Hematopoietic multipotent progenitor cell (in vitro differentiated cells): ENCODE results near the gene SLC24A3. TPM values are rescaled to one million over a fixed set of nuclear protein-coding genes. Genes with fewer than 3 reads are reported as not detected.
A peak's percentile ranks its signal among the peaks of the same experiment; 100 is the strongest.

Experiments
- DNase-seq, 3 donors: peaks; one replicate each; pipeline ENCODE4 v3.0.0-alpha.2; 2011 to 2015; ENCODE audit warnings: low read depth in 2 of 3, low spot score in 2 of 3
- total RNA-seq: library from RNA; depleted of rRNA; stranded (reverse); fragments of >200 nt; gene quantifications from one replicate; pipeline ENCODE4 v1.2.3, GENCODE V29; 2012

The SLC24A3 gene
- total RNA-seq, 1 donor: 1.9 TPM

GRCh38 chr20:19723813-19724430 lies 511.5 kb downstream of the SLC24A3 start:
- no peak for DNase-seq

- no peak for DNase-seq
Measured at GRCh38 chr20:19725373-19725772, 512.9 kb downstream of the SLC24A3 start.

GRCh38 chr20:19725814-19726525 lies 513.5 kb downstream of the SLC24A3 start:
- no peak for DNase-seq

- DNase-seq: no peak
Measured at GRCh38 chr20:19727251-19727847, 514.9 kb downstream of the SLC24A3 start.

- DNase-seq: no peak
Measured at GRCh38 chr20:19729672-19730071, 517.2 kb downstream of the SLC24A3 start.

GRCh38 chr20:19730706-19731105 lies 518.3 kb downstream of the SLC24A3 start:
- no peak for DNase-seq

GRCh38 chr20:19734811-19735210 lies 522.4 kb downstream of the SLC24A3 start:
- no peak for DNase-seq

GRCh38 chr20:19735446-19735845 lies 523.0 kb downstream of the SLC24A3 start:
- peak in 2 of 3 donors; percentile 74 to 79 for DNase-seq

- DNase-seq: no peak
Measured at GRCh38 chr20:19737025-19737424, 524.6 kb downstream of the SLC24A3 start.

- DNase-seq: no peak
Measured at GRCh38 chr20:19738951-19739350, 526.5 kb downstream of the SLC24A3 start.

GRCh38 chr20:19739351-19739750 lies 526.9 kb downstream of the SLC24A3 start:
- DNase-seq: no peak

- DNase-seq: no peak
Measured at GRCh38 chr20:19740512-19740911, 528.1 kb downstream of the SLC24A3 start.

- DNase-seq: no peak
Measured at GRCh38 chr20:19741924-19742323, 529.5 kb downstream of the SLC24A3 start.

GRCh38 chr20:19742974-19743639 lies 530.7 kb downstream of the SLC24A3 start:
- DNase-seq: no peak

- DNase-seq: peak in 2 of 3 donors; percentile 55 to 86
Measured at GRCh38 chr20:19743640-19743995, 531.2 kb downstream of the SLC24A3 start.

GRCh38 chr20:19745106-19745505 lies 532.7 kb downstream of the SLC24A3 start:
- DNase-seq: no peak

GRCh38 chr20:19745584-19745983 lies 533.1 kb downstream of the SLC24A3 start:
- no peak for DNase-seq

GRCh38 chr20:19746396-19746795 lies 534.0 kb downstream of the SLC24A3 start:
- DNase-seq: no peak

GRCh38 chr20:19747903-19748302 lies 535.5 kb downstream of the SLC24A3 start:
- no peak for DNase-seq

- DNase-seq: no peak
Measured at GRCh38 chr20:19748681-19749080, 536.2 kb downstream of the SLC24A3 start.

GRCh38 chr20:19749618-19750071 lies 537.2 kb downstream of the SLC24A3 start:
- DNase-seq: no peak
